ENCODE measurements around the gene SOX9.

Gene SOX9

DNA sequence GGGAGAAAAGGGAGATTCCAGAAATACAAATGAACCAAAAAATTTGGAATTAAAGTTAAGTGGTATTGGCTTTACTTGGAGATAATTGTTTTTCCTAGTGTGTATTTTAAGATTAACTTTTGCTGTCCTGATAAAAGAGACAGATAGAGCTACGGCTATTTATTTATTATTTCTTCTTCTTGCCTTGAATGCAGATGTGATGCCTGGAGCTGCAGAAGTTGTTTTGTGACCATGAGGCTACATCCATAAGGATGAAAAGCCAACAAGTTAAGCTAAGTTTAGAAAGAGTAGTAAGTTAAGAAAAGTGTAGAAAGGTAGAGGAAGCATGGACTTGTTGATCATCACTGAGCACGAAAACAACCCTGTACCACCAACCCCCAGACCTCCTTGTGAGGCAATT, 41.7 kb downstream of the SOX9 start:
- no peak for DNase-seq (ENCODE audit: low spot score)

DNA sequence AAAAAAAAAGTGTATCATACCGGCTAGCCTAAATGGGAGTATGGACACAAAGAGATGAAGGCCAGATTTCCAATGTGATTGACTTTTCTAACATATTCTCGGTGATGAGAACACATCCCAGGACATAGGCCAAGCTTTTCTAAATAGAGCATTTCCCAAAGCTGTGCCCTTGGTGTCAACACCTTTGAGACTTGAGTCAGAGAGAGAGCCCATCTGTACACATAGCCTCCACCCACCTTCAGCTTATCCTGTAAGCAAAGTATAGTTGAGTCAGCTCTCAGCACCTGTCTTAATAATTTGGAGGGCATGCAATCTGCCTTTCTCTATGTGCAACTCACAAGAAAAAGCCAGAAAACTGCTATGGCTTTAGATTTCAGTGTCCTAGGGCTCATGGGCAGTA, 42.7 kb downstream of the SOX9 start:
- no peak for DNase-seq (ENCODE audit: low spot score)

DNA sequence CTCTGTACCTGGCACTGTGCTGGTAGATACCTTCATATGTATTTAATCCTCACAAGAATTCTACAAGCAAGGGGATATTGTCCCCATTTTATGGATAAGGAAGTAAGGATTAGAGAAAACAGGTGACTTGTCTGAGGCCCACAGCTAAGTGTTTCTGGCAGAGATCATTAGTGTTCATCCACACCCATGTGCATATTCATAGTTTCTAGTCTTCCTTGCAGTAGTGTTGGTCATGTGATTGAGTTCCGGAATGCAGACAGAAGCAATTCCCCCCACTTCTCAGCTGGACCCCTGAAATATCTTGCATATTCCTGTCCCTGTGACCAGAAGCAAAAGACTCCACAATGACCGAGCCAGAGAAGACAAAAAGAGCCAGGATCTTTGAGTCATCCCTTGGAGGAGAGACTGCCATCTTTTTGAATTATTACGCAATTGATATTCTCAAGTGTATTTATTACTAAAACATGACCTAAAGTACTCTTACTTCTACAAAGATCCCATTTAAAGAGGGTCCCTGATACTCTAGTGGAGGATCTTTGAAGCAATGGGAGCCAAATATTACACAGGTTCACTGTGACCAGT, 43.4 kb downstream of the SOX9 start:
- no peak for DNase-seq (ENCODE audit: low spot score)

GRCh38 chr17:72165192-72165866, 44.5 kb downstream of the SOX9 start:
- DNase-seq (ENCODE audit: low spot score): no peak

DNA sequence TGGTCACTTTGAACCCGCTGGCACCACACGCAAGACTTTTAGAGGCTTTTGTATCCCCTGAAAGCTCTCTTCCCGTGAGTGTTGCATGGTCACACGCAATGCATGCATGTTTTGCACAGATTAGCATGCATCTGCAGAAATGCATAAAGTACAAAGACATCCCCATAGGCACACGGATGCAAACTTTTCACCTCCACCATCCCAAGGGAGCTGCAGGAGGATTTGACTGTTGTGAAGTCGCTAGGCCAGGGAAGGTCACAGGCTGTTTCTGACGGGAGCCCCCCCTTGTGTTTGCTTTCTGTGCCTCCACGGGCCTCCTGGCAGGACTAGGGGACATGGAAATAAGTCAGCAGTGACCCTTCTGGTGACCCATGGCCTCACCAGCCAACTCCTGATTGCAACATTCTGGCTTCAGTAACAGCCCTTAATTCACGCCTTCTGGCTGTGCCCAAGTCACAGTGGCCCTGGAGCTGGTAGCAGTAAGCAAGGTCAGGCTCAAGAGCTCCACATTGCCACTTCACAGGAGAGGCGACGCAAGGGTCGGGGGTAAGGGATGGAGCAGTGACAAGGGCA, 45.1 kb downstream of the SOX9 start:
- DNase-seq (ENCODE audit: low spot score): no peak

- no peak for DNase-seq (ENCODE audit: low spot score)
These were observed 46.8 kb downstream of the SOX9 start for GRCh38 chr17:72167593-72167992.

DNA sequence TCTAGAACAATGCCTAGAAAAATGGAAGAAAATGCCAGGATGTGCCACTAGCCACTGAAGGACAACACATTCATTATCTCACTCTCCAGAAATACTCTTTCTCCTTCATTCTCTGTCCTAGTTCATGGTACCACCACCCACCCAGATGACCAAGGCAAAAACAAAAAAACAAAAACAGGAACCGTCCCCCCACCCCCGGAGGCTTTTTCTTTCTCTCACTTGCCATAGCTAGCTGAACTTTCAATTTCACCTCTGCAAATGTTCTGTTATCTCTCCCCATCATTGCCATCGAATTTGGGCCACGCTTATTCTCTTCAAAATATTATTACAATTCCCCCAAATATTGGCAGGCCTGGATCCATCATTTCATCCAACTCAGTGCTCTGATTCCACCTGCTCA, 49.0 kb downstream of the SOX9 start:
- DNase-seq (ENCODE audit: low spot score): no peak

DNA sequence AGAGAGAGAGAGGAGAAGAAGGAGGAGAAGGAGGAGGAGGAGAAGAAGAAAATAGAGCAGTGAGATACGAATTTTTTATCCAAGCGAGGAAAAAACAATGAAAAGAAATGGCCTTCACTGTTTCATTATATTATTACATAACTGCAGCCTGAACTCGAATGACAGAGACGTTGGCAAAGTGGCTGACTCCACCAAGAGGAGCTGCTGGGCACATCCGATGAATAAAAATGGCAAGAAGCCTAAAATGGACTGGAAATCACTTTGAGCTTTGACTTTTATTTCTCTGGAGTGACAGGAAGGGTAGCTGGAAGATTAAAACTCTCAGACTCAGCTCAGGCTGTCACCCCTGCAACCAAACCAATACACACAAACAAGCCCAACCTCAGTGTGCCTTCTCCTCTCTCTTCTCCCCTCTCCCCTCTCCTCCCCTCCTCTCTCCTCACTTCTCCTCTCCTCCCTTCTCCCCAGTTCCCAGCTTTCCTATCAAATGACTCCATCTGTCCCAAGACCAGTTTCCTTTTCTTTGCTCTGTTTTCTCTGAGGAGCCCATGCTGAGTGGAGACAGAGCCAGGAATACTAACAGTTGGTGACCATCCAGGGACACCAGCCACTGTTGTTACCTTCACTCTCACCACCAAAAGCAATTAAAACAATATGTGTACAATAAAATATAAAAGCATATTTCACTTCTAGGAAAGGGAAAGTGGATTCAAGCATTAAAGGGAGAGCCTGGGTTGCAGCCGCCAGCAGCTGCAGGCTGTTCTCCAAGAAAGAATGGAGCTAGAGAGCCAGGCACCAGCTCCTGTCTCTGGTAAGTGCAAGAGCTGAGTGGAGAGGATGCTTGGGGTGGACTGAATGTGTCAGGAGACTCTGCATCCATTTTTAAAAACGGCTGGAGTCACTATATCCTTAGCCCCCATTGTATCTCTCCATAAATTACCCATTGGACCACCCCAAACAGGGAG, 51.2 kb downstream of the SOX9 start:
- DNase-seq (ENCODE audit: low spot score): no peak

DNA sequence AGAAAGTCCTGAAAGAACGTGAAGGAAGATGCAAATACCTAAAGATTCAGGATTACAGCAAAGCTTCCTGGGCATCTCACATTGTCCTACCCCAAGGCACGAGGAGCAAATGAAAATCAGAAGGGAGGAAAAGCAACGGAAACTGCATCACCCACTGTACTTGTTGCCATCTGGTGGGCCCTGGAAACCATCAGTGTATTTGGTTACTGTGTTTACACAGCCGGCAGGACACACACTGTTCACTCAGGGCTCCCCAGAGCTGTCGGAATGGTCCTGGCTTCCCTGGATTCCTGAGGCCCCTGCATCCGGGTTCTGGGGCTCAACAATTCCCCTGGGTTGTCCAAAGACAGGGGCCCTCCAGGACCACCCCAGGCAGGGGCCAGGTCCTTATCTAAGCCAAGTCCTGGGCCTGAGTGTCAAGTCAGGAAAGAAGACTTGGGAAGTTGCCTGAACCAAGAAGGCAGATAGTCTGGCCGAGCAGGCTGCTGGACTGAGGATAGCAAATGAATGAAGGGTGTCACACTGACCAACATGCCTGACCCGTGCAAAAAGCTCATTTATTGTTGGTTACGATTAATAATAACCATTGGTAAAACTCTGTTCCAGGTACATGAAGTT, 52.8 kb downstream of the SOX9 start:
- no peak for DNase-seq (ENCODE audit: low spot score)

DNA sequence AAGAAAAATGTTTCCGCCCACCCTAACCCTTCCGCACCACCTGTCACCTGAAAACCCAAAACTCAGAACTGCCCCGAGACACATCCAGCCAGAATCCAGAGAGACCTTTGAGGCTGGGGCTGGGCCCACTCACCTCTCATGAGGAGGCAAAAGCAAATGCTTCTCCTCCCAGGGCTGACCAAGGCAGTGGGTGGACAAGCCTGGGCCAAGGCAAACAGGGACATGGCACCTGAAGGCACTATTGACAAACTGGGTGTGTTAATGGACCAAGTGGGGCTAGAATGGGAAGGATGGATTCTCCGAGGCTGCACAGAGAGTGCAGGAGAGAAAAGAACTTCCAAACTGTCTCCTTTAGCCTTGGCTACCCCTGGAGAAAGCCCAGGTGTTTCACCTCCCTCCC, 54.4 kb downstream of the SOX9 start:
- no peak for DNase-seq (ENCODE audit: low spot score)

Measured in D341Med (cell line).